Activated CD4-positive, alpha-beta T cell treated with anti-CD3 and anti-CD28 coated beads for 1 hour (primary cell): ENCODE data around the gene ZNF573.
A peak's percentile ranks its signal among the peaks of the same experiment; 100 is the strongest.

Experiments used
- DNase-seq: peaks from one replicate; pipeline ENCODE4 v3.0.0-alpha.2; 2020

Gene ZNF573

DNA sequence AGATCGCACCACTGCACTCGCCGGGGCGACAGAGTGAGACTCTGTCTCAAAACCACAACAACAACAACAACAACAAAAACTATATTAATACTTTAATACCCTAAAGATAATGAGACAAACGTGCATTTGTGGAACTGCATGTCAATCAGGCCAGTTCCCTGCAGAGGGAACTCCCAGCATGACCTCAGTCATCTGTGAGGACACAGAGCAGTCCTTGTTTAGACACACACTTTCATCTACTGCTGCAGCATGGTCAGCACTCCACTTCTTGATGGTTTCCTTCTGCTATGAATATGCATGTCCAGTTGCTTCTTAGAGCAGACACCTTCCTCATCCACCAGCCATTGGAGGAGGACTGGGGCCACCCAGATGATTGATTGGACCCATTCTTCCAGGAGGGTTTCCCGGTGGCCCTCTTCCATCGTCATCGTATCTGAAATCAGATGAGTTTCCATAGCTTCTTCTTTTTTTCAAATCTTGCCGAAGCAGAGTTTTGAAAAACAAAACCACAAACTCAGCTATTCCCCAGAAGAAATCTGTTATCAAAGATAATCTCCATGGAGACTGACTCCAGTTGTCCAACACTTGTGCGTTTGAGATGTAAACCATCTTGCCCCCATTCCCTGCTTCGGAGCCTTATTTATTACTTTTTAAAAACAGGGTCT, 86.3 kb downstream of the ZNF573 start:
- no peak for DNase-seq

DNA sequence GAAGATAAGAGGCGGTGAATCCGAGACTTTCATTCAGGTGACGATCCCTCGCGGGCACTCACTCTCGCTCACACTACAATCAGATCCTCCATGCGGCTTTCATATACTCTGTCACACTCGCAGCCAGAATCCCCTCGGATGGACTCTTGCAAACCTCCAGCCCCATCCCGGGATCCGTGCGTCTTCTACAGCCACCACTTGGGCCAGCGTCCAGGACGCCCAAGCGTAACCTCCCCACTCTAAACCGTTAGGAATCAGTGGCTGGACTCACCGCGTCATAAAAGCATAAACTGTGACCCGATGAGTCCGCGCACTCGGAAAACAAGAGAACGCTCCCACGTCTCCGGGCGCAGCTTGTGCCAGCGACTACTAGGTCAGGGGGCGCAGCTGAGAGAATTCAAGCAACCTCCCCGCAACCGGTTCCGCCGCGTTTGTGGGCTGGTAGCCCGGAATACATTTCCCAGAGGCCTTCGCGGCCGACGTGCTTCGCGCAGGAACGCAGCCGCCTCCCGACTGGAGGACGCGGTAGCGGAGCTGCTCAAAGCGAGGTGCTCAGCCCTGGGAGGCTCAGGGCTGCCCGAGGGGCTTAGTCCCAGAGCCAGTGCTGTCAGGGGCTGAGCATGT, 87.4 kb downstream of the ZNF573 start:
- peak; percentile 72 for DNase-seq
